ENCODE measurements around the gene C2orf92. TPM values are rescaled to one million over a fixed set of nuclear protein-coding genes. Genes with fewer than 3 reads are reported as not detected.

C2orf92 gene
- total RNA-seq, 1 experiment from 2014 or later = 10.2 TPM

DNA sequence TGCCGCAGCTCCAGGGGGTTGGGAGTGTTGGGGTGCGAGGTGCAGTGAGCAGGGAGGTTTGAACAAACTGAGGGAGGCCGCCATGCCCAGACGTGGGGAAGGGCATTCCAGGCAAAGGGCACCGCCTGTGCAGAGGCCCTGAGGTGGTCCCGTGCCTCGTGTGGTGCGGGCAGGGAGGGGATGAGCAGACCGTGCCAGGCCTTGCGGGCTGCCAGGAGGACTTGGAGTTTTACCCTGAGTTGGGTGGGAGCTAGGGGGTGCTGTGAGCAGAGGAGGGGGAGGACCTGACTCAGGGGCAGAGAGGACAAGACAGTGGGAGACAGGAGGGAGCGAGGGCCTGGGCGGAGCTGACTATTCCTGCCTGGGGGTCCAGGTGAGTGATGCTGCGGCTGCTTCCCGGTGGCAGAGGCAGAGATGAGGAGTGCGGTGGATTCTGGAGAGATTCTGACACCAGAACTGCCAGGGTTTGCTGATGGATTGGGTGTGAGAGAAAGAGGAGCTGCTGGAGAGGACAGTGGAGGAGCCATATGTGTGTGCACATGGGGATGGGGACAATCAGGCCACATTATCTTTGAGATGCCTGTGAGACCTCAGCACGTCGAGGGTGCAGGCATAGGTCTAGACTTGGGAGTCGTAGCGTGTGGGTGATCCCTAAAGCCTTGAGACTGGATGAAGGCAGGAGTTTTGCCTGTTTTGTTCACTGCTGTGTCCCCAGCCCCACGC lies 67.3 kb downstream of the C2orf92 start:
- no peak overlapping the region for H3K4me3 Mint-ChIP-seq (ENCODE audit: unreplicated experiment)
- no peaks in the 10 kb centered on the region for H3K4me1 Mint-ChIP-seq (ENCODE audit: low read depth, unreplicated experiment)
- peaks cover 2% of the 10 kb centered on the region for H3K9me3 Mint-ChIP-seq (ENCODE audit: unreplicated experiment)
- no TSS peak for BruUV-seq (replicated peaks)
- no peaks in the 10 kb centered on the region for H3K27me3 ChIP-seq (replicated peaks; ENCODE audit: control insufficient read depth, insufficient read depth, low read length)
- H3K27ac Mint-ChIP-seq (ENCODE audit: unreplicated experiment) = no peak overlapping the region
- no peaks in the 10 kb centered on the region for H3K9me3 ChIP-seq
- CTCF ChIA-PET = no interaction called here
- H3K36me3 Mint-ChIP-seq (ENCODE audit: insufficient read depth, unreplicated experiment) = peaks cover 11% of the 10 kb centered on the region
- H3K27me3 Mint-ChIP-seq (ENCODE audit: insufficient read depth, unreplicated experiment) = no peaks in the 10 kb centered on the region
- H3K4me1 ChIP-seq = no peaks in the 10 kb centered on the region
- no peak overlapping the region for H3K4me3 ChIP-seq (ENCODE audit: low read depth, low read length)
- POLR2A ChIA-PET = no interaction called here
- intact Hi-C loops (cut with micrococcal nuclease; ENCODE audit: unreplicated experiment) = loop anchor here (2.0 kb wide), 1 partner anchor 532 kb away; no protein-coding TSS in a partner anchor
- peak in 1 of 2 experiments; percentile 22 for DNase-seq
- H3K36me3 ChIP-seq (ENCODE audit: control insufficient read depth, insufficient read depth, low read length) = no peaks in the 10 kb centered on the region
- TF ChIP-seq CTCF (IDR thresholded peaks at IDR 0.05; ENCODE audit: insufficient read depth in 1 of 2, low read depth in 1 of 2, low read length in 1 of 2, severe bottlenecking in 1 of 2, unreplicated experiment in 1 of 2) = no peak

DNA sequence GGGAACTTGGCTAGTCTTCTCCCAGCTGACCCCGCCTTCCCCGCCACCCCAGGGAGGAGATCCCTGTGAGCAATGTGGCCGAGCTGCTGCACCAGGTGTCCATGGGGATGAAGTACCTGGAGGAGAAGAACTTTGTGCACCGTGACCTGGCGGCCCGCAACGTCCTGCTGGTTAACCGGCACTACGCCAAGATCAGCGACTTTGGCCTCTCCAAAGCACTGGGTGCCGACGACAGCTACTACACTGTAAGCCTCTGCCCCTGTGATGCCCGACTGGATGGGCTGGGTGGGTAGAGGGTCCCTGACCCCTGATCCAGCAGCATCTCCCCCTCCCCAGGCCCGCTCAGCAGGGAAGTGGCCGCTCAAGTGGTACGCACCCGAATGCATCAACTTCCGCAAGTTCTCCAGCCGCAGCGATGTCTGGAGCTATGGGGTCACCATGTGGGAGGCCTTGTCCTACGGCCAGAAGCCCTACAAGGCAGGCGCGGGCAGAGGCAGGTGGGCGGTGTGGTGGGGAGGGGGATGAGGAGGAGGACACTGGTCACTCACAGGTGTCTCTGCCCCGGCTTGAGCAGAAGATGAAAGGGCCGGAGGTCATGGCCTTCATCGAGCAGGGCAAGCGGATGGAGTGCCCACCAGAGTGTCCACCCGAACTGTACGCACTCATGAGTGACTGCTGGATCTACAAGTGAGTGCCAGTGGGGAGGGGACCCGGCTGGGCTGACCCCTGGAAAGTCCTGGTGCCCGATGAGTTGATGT lies 68.1 kb downstream of the C2orf92 start:
- no peaks in the 10 kb centered on the region for H3K9me3 Mint-ChIP-seq (ENCODE audit: unreplicated experiment)
- intact Hi-C loops (cut with micrococcal nuclease; ENCODE audit: unreplicated experiment) = loop anchor here (2.0 kb wide), 1 partner anchor 531 kb away; no protein-coding TSS in a partner anchor
- Histone ChIP-seq H3K4me3 (ENCODE audit: low read depth, low read length) (no peak overlapping the region), H3K4me1 (no peaks in the 10 kb centered on the region), H3K36me3 (ENCODE audit: control insufficient read depth, insufficient read depth, low read length) (no peaks in the 10 kb centered on the region), H3K9me3 (no peaks in the 10 kb centered on the region), H3K27me3 (replicated peaks; ENCODE audit: control insufficient read depth, insufficient read depth, low read length) (no peaks in the 10 kb centered on the region)
- POLR2A ChIA-PET = no interaction called here
- no TSS peak for BruUV-seq (replicated peaks)
- CTCF ChIA-PET = no interaction called here
- no peaks in the 10 kb centered on the region for H3K27me3 Mint-ChIP-seq (ENCODE audit: insufficient read depth, unreplicated experiment)
- H3K4me3 Mint-ChIP-seq (ENCODE audit: unreplicated experiment) = no peak overlapping the region
- peaks cover 11% of the 10 kb centered on the region for H3K36me3 Mint-ChIP-seq (ENCODE audit: insufficient read depth, unreplicated experiment)
- H3K27ac Mint-ChIP-seq (ENCODE audit: unreplicated experiment) = no peak overlapping the region
- no peak for TF ChIP-seq CTCF (IDR thresholded peaks at IDR 0.05; ENCODE audit: insufficient read depth in 1 of 2, low read depth in 1 of 2, low read length in 1 of 2, severe bottlenecking in 1 of 2, unreplicated experiment in 1 of 2)
- no peaks in the 10 kb centered on the region for H3K4me1 Mint-ChIP-seq (ENCODE audit: low read depth, unreplicated experiment)
- peak in 1 of 2 experiments; percentile 28 for DNase-seq

- TF ChIP-seq CTCF (IDR thresholded peaks at IDR 0.05; ENCODE audit: insufficient read depth in 1 of 2, low read depth in 1 of 2, low read length in 1 of 2, severe bottlenecking in 1 of 2, unreplicated experiment in 1 of 2) = no peak
- no peaks in the 10 kb centered on the region for H3K36me3 ChIP-seq (ENCODE audit: control insufficient read depth, insufficient read depth, low read length)
- Mint-ChIP-seq H3K36me3 (ENCODE audit: insufficient read depth, unreplicated experiment) (peaks cover 11% of the 10 kb centered on the region), H3K9me3 (ENCODE audit: unreplicated experiment) (no peaks in the 10 kb centered on the region), H3K27me3 (ENCODE audit: insufficient read depth, unreplicated experiment) (no peaks in the 10 kb centered on the region), H3K4me1 (ENCODE audit: low read depth, unreplicated experiment) (no peaks in the 10 kb centered on the region), H3K4me3 (ENCODE audit: unreplicated experiment) (no peak overlapping the region), H3K27ac (ENCODE audit: unreplicated experiment) (no peak overlapping the region)
- H3K27me3 ChIP-seq (replicated peaks; ENCODE audit: control insufficient read depth, insufficient read depth, low read length) = no peaks in the 10 kb centered on the region
- H3K4me1 ChIP-seq = no peaks in the 10 kb centered on the region
- intact Hi-C loops (cut with micrococcal nuclease; ENCODE audit: unreplicated experiment) = no loop called here
- H3K4me3 ChIP-seq (ENCODE audit: low read depth, low read length) = no peak overlapping the region
- BruUV-seq (replicated peaks) = no TSS peak
- ChIA-PET CTCF (interaction anchor here (0.6 kb wide), 1 partner anchor 78 kb away, joined by 3 read pairs; no protein-coding TSS in a partner anchor), POLR2A (no interaction called here)
- DNase-seq = peak in 1 of 2 experiments; percentile 25
- no peaks in the 10 kb centered on the region for H3K9me3 ChIP-seq
Observed at GRCh38 chr2:97738179-97739019, 68.9 kb downstream of the C2orf92 start.

Data from Caco-2 (cell line).